Mucosa of stomach (tissue), 1 donor: Measurements from ENCODE around the gene HLA-DMB.

Source experiments
- H3K27me3 ChIP-seq: one replicate; pipeline ENCODE4 v1.7.0; 2013; ENCODE audit warnings: mild to moderate bottlenecking, low read length; ENCODE audit not compliant: control insufficient read depth, insufficient read depth
- H3K36me3 ChIP-seq: one replicate; pipeline ENCODE4 v1.7.0; 2013; ENCODE audit warnings: low read length; ENCODE audit not compliant: control insufficient read depth, insufficient read depth
- H3K4me1 ChIP-seq: one replicate; pipeline ENCODE4 v1.7.0; 2013; ENCODE audit warnings: mild to moderate bottlenecking, low read length; ENCODE audit not compliant: control insufficient read depth, insufficient read depth
- H3K4me3 ChIP-seq: one replicate; pipeline ENCODE4 v1.7.0; 2013; ENCODE audit warnings: low read length
- H3K9ac ChIP-seq: one replicate; pipeline ENCODE4 v1.7.0; 2013; ENCODE audit warnings: mild to moderate bottlenecking, low read length, moderate library complexity
- H3K9me3 ChIP-seq: one replicate; pipeline ENCODE4 v1.7.0; 2013; ENCODE audit warnings: mild to moderate bottlenecking, low read length, moderate library complexity; ENCODE audit not compliant: control insufficient read depth
- donor health status: Pancreatic carcinoma.

Gene HLA-DMB

DNA sequence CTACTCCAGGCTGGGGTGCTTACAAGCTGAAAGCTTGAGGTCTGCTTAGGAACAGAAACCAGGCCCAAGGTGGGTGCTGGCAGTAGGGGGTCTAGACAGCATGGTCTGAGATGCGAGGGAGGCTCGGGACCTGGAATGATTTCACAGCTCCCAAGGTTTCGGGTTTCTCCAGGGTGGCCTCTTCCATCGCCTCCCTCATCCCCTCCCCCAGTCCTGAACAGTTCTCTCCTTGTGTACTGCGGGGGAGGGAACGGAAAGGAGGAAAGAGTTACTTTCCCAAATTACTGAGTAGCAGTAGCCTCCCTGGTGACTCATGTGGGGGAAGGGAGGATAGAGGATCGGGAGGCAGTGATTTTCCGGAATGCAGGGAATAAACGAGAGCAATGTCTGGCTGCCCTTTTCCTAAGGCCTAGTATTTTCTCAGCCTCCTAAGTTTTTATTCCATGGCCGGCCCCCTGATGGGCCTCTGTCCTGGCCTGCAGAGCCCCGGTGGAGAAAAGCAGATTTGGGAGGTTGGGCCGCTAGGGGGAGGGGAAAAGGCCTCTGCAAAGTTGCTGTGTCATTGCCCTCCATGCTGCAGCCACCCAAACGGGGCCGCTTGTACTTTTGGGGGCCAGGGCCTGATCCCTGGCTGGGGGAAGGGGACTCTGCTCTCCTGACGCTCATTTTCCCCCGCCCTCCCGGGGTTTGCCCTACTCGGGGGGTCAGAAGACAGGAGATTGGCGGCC lies 29.0 kb upstream of the HLA-DMB start:
- peaks cover 17% of the 10 kb centered on the region for H3K4me1 ChIP-seq
- H3K4me3 ChIP-seq, result peak overlapping the region; percentile 90
- H3K36me3 ChIP-seq, result peaks cover 20% of the 10 kb centered on the region
- no peaks in the 10 kb centered on the region for H3K9me3 ChIP-seq
- no peaks in the 10 kb centered on the region for H3K27me3 ChIP-seq
- peak overlapping the region; percentile 99 for H3K9ac ChIP-seq

DNA sequence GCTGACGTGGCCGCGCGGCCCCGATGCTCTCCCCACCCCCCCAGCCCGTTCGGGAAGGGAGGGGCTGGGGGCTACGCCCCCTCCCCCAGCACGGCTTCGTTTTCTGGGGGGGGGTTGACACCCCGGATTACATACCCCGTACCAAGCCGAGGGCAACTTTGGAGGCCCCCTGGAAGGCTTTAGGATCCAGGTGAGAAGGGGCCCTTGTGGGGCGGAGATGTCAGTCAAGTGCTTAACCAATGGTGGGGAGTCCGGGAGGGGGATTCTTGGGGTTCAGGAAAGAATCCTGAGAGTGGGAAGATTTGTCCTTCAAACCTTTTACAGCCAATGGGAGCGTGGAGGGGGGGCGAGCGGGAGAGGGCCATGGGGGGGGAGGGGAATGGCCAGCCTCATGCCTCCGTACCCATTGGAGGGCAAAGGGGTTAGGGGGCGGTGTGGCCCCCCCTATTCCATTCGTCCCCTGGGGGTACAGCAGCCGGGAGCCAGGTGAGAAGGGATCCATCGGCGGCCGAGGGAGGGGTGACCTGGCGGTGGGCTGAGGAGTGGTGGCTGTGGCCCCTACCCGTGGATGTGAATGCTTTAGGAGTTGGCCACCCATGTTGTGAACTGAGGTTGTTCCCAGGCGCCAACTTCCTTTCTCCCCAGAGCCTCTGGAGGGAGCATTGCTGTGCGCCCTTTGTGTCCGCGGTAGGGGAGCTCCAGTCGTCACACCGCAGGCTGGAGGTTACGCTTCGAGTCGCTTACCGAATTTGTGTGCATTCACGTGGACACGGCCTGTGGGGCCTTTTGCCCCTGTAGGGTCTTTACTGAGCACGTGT lies 28.2 kb upstream of the HLA-DMB start:
- peaks cover 14% of the 10 kb centered on the region for H3K36me3 ChIP-seq
- H3K9me3 ChIP-seq, result no peaks in the 10 kb centered on the region
- no peaks in the 10 kb centered on the region for H3K27me3 ChIP-seq
- peak overlapping the region; percentile 90 for H3K4me3 ChIP-seq
- peaks cover 16% of the 10 kb centered on the region for H3K4me1 ChIP-seq
- peak overlapping the region; percentile 99 for H3K9ac ChIP-seq

DNA sequence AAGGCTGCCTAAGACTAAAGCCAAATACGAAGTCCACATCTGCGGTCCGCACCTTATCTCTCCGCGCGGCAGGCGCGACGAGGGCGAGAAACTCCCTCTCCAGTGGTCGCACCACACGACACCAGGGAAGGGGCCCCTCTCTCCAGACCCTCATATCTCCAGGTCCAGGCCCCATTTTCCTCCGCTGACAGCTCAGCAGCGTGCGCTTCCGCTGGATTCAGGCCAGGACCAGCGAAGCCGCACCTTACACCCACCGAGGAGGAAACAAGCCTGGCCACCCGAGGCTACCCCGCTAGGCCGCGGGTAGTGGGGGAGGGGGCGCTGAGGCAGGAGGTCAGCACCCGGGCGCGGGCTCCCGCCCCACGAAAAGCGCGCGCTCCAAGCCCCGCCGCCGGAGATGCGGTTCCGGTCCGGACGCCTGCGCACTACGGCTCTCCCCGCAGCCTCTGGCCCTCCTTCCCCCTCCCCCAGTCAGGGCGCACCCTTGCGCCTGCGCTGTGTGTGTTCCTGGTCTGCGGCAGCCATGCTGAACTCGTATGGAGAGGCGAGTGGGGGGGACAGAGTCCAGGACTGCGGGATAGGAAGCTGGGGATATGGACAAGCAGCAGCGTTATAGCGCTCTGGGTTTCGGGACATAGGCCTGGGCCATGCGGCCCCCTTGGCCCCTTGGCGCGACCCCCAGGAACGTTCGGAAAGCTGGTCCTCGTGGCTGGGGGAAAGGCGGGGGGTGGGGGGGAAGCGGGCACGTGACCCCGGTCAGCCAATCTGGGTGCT lies 27.5 kb upstream of the HLA-DMB start, which contains the start of gene BRD2:
BRD2 (plus strand) TSS at position 502 of the 774 bp plus-strand sequence. CDS start 4,305 bp downstream, outside the sequence.
- peak within 1 kb of the TSS; percentile 90 for H3K4me3 ChIP-seq
- no peaks in the 10 kb centered on the region for H3K9me3 ChIP-seq
- H3K9ac ChIP-seq, result peak within 1 kb of the TSS; percentile 99
- H3K4me1 ChIP-seq, result peaks cover 16% of the 10 kb centered on the region
- H3K36me3 ChIP-seq, result peaks cover 11% of the 10 kb centered on the region
- H3K27me3 ChIP-seq, result no peaks in the 10 kb centered on the region

DNA sequence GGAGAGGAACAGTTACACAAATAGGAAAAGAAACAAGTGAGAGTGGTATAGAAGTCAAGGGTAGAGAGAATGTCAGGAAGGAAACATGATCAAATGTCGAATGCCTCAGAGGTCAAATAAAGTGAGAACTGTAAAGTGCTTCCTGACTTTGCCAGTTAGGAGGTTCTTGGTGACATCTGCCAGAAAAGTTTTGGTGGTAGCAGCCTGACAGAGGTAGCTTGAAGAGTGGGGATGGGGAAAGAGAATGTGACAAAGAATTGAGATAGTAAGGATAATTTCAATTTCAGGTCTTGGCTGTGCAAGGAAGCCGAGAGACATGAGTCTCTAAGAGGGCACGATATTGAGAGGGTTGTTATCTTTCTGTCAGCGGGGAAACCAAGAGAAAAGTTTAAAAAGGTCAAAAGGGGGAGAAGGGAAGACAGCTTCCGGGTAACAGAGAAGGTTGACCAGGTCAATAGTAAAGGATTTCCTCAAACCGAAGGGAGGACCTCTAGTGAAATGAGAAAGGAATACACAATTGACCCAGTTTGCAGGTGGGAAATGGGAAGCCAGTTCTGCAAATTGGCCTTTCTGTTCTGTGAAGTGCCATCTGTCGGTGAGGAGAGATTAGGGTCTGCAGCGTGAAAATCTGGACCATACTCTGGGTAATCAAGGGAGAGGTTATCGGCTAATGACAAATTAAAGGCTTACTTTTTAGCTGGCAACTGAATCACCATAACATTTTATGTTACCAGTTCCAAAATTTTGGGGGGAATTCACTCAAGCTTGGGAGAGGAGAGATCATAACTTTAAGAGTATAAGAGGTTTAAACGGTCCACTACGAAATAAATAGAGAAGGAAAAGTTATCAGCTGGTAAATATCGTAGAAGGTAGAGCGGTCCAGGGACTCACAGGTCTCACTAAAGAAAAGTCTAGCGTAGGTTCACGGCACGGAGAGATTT lies 26.6 kb upstream of the HLA-DMB start:
- peaks cover 2% of the 10 kb centered on the region for H3K36me3 ChIP-seq
- H3K4me1 ChIP-seq, result peaks cover 16% of the 10 kb centered on the region
- no peaks in the 10 kb centered on the region for H3K9me3 ChIP-seq
- H3K9ac ChIP-seq, result peak overlapping the region; percentile 99
- H3K4me3 ChIP-seq, result peak overlapping the region; percentile 90
- H3K27me3 ChIP-seq, result no peaks in the 10 kb centered on the region

DNA sequence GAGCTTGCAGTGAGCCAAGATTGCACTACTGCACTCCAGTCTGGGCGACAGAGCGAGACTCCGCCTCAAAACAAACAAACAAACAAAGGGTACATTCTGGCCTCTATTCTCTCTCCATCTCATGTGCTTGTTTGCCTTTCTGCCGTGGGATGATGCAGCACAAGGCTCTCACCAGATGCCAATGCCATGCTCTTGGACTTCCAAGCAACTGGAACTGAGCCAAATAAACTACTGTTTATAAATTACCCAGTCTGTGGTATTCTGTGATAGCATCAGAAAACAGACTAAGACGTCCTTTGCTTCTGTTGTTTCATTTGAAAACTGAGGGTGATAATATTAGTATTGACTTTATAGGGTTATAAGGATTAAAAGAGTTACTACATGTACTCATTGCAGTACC lies 23.9 kb upstream of the HLA-DMB start:
- Histone ChIP-seq H3K9me3 (no peaks in the 10 kb centered on the region), H3K4me1 (peaks cover 21% of the 10 kb centered on the region), H3K4me3 (no peak overlapping the region)

DNA sequence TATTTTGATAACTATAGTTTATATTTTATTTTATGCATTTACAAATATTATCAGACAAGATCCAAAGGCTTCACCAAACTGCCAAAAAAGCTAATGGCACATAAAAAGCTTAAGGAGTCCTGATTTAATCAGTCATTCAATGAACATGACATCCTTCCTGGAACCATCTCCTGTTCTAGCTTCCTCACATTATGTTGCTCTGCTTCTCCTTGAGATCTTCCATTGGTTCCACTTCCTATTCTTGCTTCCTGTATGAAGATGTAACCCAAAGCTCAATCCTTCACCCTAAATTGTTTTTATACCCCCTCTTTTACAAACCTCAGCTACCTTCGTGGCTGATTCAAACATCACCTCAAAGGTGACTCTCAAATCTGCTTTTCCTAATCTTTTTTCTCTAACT lies 23.0 kb upstream of the HLA-DMB start:
- Histone ChIP-seq H3K36me3 (no peaks in the 10 kb centered on the region), H3K4me1 (peaks cover 15% of the 10 kb centered on the region), H3K9me3 (no peaks in the 10 kb centered on the region), H3K9ac (no peak overlapping the region), H3K4me3 (no peak overlapping the region), H3K27me3 (no peaks in the 10 kb centered on the region)

More for the DNA sequence above, 23.9 kb upstream of the HLA-DMB start:
- Histone ChIP-seq H3K9ac (no peak overlapping the region), H3K36me3 (no peaks in the 10 kb centered on the region), H3K27me3 (no peaks in the 10 kb centered on the region)

DNA sequence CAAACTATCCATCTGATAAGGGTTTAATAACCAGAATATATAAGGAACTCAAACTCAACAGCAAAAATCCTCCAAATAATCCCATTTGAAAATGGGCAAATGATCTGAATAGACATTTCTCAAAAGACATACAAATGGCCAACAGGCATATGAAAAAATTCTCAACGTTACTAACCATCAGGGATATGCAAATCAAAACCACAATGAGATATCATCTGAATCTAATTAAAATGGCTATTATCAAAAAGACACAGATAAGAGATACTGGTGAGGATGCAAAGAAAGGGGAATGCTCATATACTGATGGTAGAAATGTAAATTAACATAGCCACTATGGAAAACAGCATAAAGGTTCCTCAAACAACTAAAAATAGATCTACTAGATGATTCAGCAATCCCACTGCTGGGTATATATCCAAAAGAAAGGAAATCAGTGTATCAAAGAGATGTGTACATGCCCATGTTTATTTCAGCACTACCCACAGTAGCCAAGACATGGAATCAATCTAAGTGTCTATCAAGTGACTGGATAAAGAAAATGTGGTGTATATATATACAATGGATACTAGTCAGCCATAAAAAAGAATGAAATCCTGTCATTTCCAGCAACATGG lies 21.5 kb upstream of the HLA-DMB start:
- no peaks in the 10 kb centered on the region for H3K27me3 ChIP-seq
- H3K4me1 ChIP-seq, result peaks cover 13% of the 10 kb centered on the region
- H3K9me3 ChIP-seq, result no peaks in the 10 kb centered on the region
- H3K36me3 ChIP-seq, result no peaks in the 10 kb centered on the region
- no peak overlapping the region for H3K4me3 ChIP-seq
- no peak overlapping the region for H3K9ac ChIP-seq

DNA sequence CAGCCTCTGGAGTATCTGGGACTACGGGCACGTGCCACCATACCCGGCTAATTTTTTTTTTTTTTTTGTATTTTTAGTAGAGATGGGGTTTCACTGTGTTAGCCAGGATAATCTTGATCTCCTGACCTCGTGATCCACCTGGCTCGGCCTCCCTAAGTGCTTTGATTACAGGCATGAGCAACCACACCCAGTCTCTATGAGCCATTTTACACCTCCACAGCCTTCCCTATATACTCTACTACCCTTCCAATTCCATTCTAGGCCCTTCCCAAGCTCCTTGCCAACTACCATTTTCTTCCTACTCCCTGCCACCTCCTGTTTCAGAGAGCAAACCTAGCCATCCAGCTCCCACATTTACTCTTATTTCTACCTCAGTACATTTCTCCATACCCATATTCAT lies 19.7 kb upstream of the HLA-DMB start:
- H3K27me3 ChIP-seq, result no peaks in the 10 kb centered on the region
- H3K4me3 ChIP-seq, result no peak overlapping the region
- no peaks in the 10 kb centered on the region for H3K36me3 ChIP-seq
- no peak overlapping the region for H3K9ac ChIP-seq
- H3K9me3 ChIP-seq, result no peaks in the 10 kb centered on the region
- peaks cover 5% of the 10 kb centered on the region for H3K4me1 ChIP-seq

DNA sequence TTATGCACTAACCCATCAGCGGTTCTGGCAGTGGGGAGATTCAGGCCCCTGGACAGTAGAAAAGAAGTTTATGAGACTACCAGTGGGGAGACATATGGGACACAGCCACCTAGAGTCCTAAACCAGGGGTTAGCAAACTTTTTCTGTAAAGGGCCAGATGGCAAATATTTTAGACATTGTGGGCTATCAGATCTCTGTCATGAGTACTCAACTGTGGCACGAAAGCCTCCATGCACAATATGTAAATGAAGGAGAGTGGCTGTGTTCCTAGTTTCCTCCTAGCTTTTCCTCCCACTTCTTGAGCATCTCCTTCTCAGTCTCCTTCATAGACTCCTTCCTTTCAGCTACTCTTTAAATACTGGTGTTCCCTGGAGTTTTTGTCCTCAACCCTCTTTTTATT lies 15.3 kb upstream of the HLA-DMB start:
- H3K9ac ChIP-seq, result no peak overlapping the region
- H3K4me3 ChIP-seq, result no peak overlapping the region
- H3K36me3 ChIP-seq, result no peaks in the 10 kb centered on the region
- H3K4me1 ChIP-seq, result peaks cover 29% of the 10 kb centered on the region
- no peaks in the 10 kb centered on the region for H3K27me3 ChIP-seq
- H3K9me3 ChIP-seq, result no peaks in the 10 kb centered on the region

DNA sequence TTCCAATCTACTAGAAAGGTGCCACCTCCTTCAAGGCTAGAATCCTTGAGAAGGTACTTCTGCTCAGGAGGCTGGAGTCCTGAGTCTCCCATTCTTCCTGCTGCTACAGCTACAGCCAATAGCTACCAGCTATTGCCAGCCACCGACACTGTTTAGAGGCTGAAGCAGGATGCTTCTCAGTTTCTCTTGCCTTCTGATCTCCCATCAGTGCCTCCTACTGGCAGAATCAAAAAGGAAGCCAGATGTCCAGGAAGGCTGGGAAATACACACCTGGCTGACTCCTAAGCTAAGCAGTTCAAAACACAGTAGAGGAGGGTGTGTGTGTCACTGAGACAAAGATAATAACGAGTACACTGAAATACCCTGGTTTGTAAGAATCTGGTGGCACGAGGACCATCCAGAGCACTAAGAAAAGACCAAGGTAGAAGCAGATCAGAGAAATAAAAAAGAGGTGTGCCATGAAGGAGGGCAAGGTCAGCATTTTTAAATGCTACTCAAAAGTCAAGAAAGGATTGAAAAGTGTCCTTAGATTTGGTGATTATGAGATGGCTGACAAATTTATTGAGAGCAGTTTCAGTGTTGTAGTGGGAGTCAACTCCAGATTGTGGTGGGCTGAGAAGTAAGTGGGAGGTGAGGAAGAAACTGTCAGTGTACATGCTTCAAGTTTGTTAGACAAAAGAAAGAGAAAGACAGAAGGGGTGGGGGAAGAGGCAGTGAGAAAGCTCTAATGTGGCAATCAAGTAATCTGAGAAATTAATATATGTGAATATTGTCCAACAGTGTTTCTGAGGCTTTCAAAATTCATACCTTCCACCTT lies 14.4 kb upstream of the HLA-DMB start:
- no peak overlapping the region for H3K4me3 ChIP-seq
- H3K9ac ChIP-seq, result no peak overlapping the region
- H3K36me3 ChIP-seq, result no peaks in the 10 kb centered on the region
- H3K27me3 ChIP-seq, result no peaks in the 10 kb centered on the region
- no peaks in the 10 kb centered on the region for H3K9me3 ChIP-seq
- H3K4me1 ChIP-seq, result peaks cover 23% of the 10 kb centered on the region
